Measurements from ENCODE around the gene MYO9A.

DNA sequence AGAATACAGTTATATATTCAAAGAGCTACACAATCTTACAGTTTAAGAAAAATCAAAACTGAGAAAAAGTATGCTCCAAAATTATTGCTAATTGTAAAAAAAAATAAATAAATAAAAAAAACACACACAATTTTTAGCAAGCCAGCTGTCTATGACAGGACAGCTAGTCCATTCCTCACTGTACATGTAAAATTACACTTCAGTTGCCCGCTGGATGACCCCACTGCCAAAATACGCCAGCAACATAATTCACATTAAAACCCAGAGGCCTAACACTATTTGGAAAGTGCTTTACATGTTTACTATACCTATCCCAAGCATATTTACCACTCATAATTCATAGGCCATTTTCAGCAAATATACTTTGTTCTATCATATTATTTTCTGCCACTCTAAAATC lies 5.8 kb downstream of the MYO9A start:
- TF ChIP-seq, protein P1, sequence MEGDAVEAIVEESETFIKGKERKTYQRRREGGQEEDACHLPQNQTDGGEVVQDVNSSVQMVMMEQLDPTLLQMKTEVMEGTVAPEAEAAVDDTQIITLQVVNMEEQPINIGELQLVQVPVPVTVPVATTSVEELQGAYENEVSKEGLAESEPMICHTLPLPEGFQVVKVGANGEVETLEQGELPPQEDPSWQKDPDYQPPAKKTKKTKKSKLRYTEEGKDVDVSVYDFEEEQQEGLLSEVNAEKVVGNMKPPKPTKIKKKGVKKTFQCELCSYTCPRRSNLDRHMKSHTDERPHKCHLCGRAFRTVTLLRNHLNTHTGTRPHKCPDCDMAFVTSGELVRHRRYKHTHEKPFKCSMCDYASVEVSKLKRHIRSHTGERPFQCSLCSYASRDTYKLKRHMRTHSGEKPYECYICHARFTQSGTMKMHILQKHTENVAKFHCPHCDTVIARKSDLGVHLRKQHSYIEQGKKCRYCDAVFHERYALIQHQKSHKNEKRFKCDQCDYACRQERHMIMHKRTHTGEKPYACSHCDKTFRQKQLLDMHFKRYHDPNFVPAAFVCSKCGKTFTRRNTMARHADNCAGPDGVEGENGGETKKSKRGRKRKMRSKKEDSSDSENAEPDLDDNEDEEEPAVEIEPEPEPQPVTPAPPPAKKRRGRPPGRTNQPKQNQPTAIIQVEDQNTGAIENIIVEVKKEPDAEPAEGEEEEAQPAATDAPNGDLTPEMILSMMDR (IDR thresholded peaks at IDR 0.05), result no peak
- no peak for TF ChIP-seq POLR2A (IDR thresholded peaks at IDR 0.05)

Measured in thyroid gland (tissue), 4 donors.